Astrocyte of the cerebellum (primary cell): ENCODE data around the gene PTCHD4.

Source experiments
- DNase-seq: peaks from one replicate; pipeline ENCODE4 v3.0.0-alpha.2; 2011; ENCODE audit warnings: low read depth
- H3K4me3 ChIP-seq: 2 replicates; pipeline ENCODE4 v1.5.1; 2011; ENCODE audit warnings: mild to moderate bottlenecking, low read depth, low read length, moderate library complexity
- CTCF ChIP-seq: IDR thresholded peaks from 2 replicates; pipeline ENCODE4 v1.5.1; 2012; ENCODE audit warnings: low read length, low read depth, moderate library complexity, mild to moderate bottlenecking; ENCODE audit errors: missing control alignments
- in situ Hi-C: cut with HindIII; loops from 2 replicates; pipeline ENCODE4 v1.10.0; 2017; ENCODE audit warnings: low sequenced_read_pairs

Gene PTCHD4

GRCh38 chr6:48101290-48101689 is 9.7 kb downstream of the PTCHD4 start:
- no peak for DNase-seq
- no peak for TF ChIP-seq CTCF
- in situ Hi-C loops: no loop called here
- no peak overlapping the region for H3K4me3 ChIP-seq

GRCh38 chr6:48100588-48100895 is 10.5 kb downstream of the PTCHD4 start:
- no peak overlapping the region for H3K4me3 ChIP-seq
- TF ChIP-seq CTCF: no peak
- in situ Hi-C loops: no loop called here
- DNase-seq: no peak

GRCh38 chr6:48099713-48100587 is 11.0 kb downstream of the PTCHD4 start:
- H3K4me3 ChIP-seq: no peak overlapping the region
- in situ Hi-C loops: loop anchor here (25.0 kb wide), 1 partner anchor 662 kb away; no protein-coding TSS in a partner anchor
- TF ChIP-seq CTCF: no peak
- no peak for DNase-seq

GRCh38 chr6:48098923-48099322 is 12.1 kb downstream of the PTCHD4 start:
- no peak overlapping the region for H3K4me3 ChIP-seq
- in situ Hi-C loops: loop anchor here (25.0 kb wide), 1 partner anchor 663 kb away; no protein-coding TSS in a partner anchor
- no peak for DNase-seq
- TF ChIP-seq CTCF: no peak

GRCh38 chr6:48092550-48093217 is 18.3 kb downstream of the PTCHD4 start:
- in situ Hi-C loops: loop anchor here (25.0 kb wide), 1 partner anchor 670 kb away; no protein-coding TSS in a partner anchor
- DNase-seq: no peak
- TF ChIP-seq CTCF: no peak
- H3K4me3 ChIP-seq: no peak overlapping the region

GRCh38 chr6:48090546-48090945 is 20.5 kb downstream of the PTCHD4 start:
- no peak for DNase-seq
- in situ Hi-C loops: loop anchor here (25.0 kb wide), 1 partner anchor 672 kb away; no protein-coding TSS in a partner anchor
- TF ChIP-seq CTCF: no peak
- no peak overlapping the region for H3K4me3 ChIP-seq
